Measurements from ENCODE around the gene STAM.
"Not testable (repeated sequence)": the region's sequence is repeated elsewhere in the genome, so short reads cannot be mapped to it uniquely, and the experiment has no call there.

STAM gene

DNA sequence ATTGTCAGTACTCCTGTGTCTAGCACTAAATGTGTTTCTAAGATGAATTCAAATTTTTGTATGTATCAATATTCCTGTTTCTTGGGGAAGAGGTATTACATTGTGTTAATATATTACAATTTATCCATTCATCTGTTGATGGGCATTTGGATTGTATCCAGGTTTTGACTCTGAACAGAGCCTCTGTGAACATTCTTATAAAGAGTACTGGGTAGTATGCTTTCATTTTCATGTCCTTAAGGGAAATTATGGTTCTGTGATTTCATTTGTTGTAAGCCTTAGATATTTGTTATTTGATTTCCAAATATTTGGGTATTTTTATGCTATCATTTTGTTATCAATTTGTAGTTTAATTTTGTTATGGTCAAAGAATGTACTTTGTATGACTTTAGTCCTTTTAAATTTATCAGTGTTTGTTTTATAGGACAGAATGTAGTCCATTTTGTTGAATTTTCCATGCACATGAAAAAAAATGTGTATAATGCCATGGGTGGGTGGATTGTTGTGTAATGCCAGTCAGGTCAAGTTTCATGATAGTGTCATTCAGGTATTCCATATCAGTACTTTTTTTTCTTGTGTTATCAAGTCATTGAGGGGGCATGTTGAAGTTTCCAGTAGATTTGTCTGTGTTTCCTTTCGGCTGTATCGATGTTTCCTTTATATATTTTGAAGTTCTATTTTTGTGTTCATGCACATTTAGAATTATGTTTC is 38.4 kb downstream of the STAM start:
- no peak for DNase-seq

DNA sequence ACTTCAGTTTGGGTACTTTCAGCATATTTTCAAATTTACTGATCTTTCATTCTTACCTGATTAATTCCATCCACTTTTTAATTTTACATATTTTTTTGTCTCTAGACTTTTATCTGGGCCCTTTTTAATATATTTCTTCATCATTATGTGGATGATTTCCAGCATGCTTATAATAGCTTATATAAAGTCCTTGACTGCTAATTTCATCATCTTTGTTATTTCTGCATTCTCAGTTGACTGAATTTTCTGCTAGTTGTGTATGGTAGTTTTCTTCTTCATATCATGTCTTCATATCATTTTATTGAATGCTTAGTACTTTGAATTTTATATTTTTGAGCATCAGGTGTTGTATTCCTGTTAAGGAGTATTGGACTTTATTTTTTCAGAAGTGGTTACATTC is 39.6 kb downstream of the STAM start:
- no peak for DNase-seq

DNA sequence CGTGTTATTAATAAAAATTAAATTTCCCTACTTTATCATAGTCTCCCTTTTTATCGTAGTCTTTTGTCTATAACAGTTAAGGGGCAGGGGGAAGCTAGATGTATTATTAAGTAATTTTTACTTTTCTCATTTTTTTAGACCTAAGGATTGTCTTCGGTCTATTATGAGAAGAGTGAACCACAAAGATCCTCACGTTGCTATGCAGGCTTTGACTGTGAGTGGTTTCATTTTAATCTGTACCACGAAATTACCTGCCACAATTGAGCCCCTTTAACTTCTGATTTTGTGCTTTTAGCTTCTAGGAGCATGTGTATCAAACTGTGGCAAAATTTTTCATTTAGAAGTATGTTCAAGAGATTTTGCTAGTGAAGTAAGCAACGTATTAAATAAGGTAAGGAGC is 40.6 kb downstream of the STAM start:
- DNase-seq = no peak

DNA sequence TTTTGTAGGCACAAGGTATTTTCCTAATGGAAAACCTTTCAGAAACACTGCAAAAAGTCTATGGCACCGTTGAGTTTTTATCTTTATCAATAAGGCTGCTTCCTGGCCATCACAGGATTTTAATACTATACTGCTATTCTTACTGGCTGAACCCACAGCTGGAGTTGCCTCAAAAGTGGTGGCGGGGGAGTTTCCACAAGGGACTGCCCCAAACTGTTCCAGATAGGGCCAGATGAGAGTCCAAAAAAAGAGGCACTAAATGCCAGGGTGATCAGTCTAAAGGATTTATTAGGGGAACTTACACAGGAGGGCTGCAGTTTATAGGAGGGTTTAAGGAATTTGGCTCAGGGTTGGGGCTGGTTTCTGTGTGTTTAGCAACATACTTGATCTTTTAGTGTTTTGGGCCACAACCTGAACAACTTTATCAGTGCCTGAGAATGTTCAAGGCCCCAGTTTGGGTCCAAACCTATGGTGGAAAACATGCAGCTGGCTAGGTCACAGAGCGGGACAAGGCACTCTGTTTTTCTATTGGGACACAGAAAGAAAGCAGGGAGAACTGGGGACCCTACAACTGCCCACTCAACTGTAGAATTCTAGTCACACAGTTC is 41.4 kb downstream of the STAM start:
- no peak for DNase-seq

DNA sequence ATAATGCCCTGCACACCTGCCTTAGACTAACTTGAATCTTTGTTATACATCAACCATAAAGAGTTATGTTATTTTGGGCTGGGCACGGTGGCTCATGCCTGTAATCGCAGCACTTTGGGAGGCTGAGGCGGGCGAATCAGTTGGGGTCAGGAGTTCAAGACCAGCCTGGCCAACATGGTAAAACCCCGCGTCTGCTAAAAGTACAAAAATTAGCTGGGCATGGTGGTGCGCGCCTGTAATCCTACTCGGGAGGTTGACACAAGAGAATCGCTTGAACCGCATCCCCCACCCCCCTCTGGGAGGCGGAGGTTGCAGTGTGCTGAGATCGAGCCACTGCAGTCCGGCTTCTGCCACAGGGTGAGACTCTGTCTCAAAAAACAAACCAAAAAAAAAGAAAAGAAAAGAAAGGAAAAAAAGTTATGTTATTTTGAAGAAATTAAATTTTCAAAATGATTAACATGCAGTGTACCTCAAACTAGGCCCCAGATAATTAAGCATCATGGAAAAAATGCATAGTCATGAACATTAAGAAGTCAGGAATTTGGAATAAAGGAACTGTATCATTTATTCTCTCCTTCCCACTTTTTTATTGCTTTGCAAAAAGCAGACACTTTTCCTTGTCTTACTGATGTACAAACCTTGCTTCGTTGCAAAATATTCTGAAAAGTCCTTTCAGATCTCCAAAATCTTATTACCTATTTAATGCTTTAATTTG is 43.3 kb downstream of the STAM start:
- no peak for DNase-seq

DNA sequence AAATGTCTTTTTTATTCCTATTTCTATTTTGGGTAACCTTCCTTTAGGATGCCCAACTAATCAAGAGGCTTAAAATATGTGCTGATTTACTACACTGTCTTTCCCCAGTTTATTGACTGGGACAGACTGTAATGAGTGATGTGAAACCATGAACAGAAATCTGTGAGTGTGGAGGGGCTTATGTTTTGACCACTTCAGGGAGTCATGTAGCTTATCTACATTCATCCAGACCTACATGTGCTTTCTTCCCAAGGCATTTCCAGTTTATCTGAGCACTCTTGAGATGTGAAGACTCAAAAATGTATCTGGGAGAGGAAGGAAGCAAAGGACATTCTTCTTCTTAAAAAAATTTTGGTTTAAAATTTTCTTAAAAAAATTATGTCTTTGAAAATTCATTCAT is 45.2 kb downstream of the STAM start:
- DNase-seq = no peak

DNA sequence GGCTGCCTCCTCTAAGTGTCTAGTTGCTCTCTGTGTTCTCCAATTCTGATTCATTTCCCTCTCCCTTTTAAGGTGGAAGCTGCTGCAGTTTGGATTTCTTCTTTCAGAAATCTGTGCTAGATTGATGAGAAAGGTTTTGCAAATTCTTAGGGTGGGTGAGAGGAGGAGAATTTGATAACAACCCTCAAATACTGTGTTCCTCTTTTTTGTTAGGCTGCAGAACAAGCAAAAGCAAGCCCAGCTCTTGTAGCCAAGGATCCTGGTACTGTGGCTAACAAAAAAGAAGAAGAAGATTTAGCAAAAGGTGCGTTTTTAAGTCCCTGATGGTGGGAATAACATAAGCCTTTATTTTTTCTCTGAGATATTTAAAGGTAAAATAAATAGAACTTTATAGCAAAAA is 49.1 kb downstream of the STAM start:
- DNase-seq = no peak

DNA sequence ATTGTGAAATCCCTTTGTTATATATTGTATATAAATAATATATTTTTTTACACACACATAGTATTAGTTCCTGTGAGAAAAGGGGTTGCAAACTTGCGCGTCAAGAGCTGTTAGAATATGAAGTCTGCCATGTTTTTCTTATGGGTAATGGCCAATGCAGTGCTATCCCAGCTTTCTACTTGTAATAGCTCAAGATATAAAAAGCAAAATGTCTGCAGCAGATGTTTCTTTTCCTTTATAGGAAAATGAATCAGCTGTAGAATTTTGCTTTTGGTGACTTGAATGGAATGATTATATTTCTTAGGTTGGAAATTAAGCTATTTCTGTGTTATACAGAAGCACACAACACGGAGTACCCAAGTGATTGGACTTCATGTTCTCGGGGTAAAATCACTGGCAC is 54.7 kb downstream of the STAM start:
- DNase-seq = no peak

DNA sequence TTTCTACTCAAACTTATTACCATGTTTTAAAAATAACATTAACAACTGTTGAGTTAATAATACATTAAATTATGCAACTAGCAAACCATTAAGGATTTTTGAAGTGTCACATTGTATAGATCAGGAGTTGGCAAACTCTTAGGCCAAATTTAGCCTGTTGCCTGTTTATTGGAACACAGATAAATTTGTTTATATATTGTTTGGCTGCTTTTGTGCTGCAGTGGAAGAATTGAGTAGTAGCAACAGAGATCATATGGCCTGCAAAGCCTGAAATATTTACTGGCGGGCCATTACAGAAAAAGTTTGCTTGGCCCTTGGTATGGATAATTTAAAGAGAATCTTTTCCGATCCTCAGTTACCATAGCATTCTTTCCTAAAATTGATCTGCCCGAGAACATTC is 57.4 kb downstream of the STAM start:
- DNase-seq = no peak

DNA sequence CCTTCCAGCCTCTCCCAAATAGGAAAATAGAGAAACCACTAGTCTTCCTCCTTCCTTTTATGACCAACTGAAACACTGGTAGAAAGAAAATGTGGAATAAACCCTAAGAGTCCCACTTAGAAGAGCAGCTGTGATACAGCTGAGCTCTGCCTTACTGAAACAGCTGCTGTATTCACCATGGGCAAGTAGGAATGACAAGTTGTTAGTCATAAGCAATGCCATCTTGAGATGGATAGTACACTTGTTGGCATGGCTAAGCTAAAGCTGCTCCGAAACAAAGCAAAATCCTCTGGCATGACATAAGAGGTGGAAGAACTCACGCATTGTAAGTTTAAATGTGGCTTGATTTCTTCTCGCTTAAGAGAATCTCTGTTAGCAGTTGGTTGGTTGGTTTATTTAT is 59.8 kb downstream of the STAM start:
- no peak for DNase-seq

DNA sequence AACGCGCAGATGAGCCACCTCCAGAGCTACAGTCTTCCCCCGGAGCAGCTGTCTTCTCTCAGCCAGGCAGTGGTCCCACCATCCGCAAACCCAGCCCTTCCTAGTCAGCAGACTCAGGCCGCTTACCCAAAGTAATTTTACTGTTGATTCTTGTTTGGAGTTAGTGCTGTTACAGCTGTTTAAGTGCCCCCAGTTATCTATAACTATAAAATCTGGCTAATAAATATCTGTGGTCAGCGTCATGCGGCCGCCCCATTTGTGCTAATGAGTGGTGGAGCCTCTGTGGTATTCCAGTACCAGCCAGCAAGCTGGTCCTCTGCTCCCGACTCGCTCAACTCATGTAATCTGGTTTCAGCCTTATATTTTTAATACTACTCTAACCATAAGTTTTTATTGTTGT is 64.9 kb downstream of the STAM start:
- no peak for DNase-seq

DNA sequence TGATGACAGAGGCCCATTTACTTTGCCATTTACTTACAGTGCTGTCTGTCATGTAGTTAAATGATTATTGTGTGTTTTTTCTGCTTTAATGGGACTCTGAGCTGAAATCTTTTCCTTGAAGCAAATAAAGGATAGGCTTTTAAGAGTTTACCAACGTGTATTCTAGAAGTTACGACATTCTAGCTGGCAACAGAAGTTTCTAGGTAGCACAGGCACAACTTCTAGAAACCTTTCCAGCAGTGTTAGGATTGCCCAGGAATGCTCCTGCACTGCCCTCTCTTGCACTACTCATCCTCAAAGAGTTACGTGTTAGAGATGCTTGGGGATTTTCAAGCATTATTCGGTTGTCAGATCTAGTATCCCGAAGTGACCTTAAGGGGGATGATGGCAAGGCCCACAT is 65.5 kb downstream of the STAM start:
- DNase-seq = no peak

DNA sequence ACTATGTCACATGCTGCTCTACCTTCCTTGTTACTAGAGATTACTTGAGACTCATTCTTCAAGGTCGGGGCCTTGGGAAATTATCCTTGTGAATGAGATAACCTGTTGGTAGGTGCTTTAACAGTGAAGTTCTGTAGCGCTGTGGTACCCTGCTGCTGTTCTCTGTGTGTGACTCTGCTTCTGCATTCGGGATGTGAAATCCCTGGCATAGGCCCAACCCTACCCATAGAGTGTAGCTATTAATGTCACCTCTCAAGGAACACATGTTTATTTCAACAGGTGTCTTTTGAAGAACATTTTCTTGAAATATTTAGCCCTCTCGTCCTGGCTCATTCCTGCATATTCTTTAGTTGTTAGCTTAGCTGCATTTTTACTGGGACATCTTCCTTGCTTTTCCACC is 66.2 kb downstream of the STAM start:
- no peak for DNase-seq

DNA sequence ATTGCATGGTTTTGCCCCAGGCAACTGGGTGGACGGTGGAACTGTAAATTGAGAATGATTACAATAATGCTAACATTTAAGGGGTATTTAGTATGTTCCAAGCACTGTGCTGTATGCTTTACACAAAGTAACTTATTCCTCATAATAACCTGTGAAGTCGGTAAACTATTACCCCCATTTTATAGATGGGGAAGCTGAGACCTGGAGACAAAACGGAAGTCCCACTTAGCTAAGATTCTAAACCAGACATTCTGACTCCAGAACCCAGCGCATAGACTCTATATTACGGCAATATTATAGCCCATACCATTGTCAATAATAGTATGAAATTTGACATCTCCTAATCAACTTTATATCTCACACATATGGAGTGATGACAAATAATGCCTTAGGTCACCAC is 68.1 kb downstream of the STAM start:
- no peak for DNase-seq

DNA sequence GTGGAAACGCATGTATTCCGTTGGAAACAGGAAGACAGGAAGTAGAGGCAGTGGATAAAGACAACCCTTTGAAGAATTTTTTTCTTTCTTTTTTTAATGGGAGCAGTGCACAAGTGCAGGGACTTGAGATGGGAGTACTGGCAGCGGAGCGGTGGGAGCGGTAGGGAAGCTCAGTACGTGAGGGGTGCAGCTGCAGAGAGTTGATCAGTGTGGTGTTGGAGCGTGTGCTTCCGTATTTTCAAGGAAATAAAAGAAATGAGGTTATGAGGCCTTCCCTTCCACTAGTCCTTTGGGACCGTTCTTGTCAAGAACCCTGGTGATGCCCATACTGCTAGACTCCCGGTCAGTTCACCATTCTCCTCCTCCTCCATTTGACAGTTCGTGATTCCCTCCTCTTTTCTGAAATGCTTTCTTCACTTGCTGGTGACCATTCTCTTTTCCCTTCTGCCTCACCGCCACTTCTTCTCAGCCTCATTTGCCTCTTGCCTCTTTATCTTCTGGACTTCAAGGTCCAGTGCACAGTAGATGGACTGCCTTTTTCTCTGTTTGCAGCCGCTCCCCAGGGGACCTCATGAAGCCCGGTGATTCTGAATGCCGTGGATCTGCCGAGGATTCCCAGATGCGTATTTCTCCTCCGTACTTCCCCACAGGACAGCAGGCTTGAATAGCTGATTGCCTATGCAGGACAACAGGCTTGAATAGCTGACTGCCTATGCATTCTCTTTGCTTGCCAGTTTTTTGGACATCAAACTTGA is 68.9 kb downstream of the STAM start:
- DNase-seq = no peak

DNA sequence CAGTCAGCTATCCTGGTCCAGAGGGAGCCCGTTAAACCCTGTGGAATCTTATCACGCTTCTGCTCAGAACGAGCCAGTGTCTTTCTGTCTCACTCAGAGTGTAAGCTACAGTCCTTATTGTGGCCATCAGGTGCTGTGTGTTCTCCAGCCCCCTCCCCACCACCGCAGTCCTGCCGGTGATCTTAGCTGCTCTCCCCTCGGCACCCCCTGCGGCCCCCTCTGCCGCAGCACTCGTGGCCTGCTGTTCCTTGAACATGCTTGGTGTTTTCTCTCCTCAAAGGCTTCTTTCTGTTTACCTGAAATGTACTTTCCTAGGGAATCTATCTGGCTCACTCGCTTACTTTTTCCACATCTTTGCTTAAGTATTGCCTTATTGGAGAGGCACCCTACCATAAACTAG is 69.8 kb downstream of the STAM start:
- no peak for DNase-seq

DNA sequence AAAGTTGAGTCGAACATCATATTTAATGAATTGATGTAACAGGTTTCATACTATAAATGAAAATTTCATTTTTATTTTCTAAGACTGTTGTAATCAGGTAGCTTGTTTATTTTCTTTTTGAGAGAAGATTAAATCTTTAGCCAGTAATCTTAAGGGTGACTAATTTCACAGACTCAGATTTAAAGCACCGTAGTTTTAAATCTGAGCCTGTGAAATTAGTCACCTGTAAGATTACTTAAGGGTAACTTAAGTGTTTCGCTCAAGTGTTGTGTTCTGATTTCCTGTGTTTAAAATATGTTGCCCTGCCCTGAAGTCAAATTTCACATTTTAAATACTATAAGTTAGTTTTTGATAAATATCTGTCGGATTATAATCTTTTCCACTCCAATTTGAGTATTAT is 72.2 kb downstream of the STAM start:
- no peak for DNase-seq

DNA sequence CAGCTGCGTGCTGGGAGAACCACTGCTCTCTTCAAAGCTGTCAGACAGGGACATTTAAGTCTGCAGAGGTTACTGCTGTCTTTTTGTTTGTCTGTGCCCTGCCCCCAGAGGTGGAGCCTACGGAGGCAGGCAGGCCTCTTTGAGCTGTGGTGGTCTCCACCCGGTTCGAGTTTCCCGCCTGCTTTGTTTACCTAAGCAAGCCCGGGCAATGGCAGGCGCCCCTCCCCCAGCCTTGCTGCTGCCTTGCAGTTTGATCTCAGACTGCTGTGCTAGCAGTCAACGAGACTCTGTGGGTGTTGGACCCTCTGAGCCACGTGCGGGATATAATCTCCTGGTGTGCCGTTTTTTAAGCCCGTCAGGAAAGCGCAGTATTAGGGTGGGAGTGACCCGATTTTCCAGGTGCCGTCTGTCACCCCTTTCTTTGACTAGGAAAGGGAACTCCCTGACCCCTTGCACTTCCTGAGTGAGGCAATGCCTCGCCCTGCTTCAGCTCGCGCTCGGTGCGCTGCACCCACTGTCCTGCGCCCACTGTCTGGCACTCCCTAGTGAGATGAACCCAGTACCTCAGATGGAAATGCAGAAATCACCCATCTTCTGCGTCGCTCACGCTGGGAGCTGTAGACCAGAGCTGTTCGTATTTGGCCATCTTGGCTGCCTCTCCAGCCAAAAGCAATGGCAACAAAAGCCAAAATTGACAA is 78.5 kb downstream of the STAM start:
- DNase-seq = not testable (repeated sequence)

DNA sequence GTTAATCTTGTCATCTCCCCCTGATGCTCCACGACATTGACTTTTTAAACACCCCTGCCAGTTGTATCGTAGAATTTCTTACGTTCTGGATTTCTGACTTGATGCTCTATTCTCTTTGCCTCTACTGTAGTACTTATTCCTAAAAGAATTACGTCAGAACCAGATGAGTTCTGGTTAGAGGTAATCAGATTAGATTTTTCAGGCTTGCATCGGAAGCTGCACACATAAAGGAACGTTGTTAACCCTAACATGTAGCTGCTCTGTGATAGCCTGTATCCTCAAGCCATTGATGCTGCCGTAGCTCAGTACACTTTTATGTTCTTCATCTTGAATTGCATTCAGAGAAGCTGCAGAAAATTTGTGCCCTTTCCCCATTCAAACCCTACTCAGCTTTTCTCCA is 81.8 kb downstream of the STAM start:
- DNase-seq = no peak

DNA sequence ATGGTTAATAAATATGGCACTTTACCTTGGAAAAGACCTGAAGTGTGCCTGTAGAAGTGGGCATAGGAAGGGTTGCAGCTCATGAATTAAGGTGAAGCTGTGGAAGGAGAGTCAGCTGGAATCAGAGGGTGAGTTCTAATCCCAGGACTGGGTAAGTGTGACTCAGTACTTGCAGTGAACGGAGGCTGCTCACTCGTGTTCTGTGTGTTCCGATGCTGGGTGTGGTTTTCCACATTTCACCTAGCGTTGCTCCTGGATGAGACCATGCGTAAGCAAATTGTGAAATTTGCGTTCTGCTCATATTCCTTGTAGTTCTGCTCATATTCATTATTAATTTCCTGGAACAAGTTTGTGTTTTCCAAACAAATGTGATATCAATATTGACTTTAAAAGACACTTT is 85.7 kb downstream of the STAM start:
- DNase-seq = no peak

DNA sequence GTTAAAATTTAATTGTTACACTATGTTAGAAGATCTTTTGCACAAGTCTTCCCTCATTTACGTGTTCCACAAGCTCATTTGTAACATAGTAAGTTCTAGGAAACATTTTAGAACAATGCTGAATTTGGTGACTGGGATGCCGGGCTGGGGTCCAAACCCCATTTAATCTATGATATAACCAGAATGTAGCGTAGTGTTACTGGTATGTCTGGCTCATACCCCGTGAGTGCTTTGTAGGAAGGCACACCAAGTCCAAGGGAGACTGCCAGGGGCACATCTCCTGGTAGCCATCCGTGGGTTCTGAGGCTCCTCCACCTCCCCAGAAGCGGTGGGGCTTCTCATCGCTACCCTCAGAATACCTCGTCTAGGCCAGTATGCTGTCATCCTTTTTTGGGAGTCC is 86.7 kb downstream of the STAM start:
- DNase-seq = no peak

DNA sequence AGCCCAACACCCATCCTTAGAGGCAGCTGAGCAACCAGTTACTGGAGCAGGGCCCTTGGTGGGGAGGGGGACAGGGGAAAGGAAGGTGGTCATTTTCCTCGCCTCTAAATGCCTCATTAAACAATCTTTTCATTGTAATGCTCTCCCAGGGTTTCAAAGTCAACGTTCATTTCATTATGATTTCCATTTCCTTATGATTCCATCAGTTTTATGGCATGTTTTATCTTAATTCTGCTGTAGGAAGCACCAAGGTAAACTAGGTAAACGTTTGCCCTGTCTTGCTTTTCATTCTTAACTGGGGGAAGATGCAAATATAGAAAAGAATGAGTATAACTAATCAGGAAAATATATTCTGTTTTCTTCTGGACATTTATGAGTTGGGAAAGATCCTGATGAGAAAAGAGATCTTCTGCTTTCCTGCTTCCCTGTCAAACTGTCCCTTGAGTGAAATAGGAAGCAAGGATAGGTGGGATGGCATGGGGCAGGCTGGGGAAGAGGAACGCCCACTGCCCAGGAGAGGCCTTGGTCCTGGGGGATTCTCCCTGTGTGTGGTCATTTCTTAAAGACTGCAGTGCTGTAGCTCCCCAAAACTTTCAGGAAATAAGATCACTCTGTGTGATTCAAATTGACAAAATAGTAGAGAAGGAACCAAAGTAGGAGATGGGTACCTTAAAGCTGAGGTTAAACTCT is 87.5 kb downstream of the STAM start:
- no peak for DNase-seq

DNA sequence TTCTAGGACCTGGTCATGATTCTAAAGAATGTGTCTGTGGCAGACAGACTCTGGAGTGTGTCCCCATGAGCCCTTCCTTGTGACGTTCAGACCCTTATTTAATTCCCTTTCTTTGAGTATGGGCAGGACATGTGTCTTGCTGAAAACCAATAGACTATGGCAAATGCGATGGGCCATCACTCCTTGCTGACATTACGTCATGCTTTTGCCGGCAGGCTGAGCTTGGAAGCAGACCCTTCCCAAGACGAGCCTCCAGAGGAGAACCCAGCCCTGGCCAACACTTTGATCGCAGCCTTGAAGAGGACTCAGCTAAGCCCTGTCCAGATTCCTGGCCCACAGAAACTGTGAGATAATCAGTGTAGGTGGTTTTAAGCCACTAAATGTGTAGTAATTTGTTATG is 89.7 kb downstream of the STAM start:
- no peak for DNase-seq

Data from NCI-H2107 (cell line).